ENCODE data around the gene PHF10. TPM values are rescaled to one million over a fixed set of nuclear protein-coding genes. Genes with fewer than 3 reads are reported as not detected.

The PHF10 gene
- total RNA-seq, 1 experiment from 2014 or later = 36.6 TPM

- DNase-seq = no peak
These were observed 2.7 kb upstream of the PHF10 start for GRCh38 chr6:169726963-169727362.

GRCh38 chr6:169726049-169726400 lies 1.7 kb upstream of the PHF10 start:
- no peaks in the 10 kb centered on the region for H3K27me3 ChIP-seq
- no peaks in the 10 kb centered on the region for H3K9me3 ChIP-seq
- H3K36me3 ChIP-seq = no peaks in the 10 kb centered on the region
- DNase-seq = no peak
- no peak overlapping the region for H3K4me3 ChIP-seq

More at GRCh38 chr6:169726963-169727362, 2.7 kb upstream of the PHF10 start:
- no peaks in the 10 kb centered on the region for H3K36me3 ChIP-seq
- H3K4me3 ChIP-seq = no peak overlapping the region
- H3K27me3 ChIP-seq = no peaks in the 10 kb centered on the region
- no peaks in the 10 kb centered on the region for H3K9me3 ChIP-seq

GRCh38 chr6:169725125-169726048 lies 1.1 kb upstream of the PHF10 start:
- Histone ChIP-seq H3K4me3 (peak overlapping the region; percentile 49), H3K9me3 (no peaks in the 10 kb centered on the region), H3K27me3 (no peaks in the 10 kb centered on the region), H3K36me3 (peaks cover 3% of the 10 kb centered on the region; the same call in 1 of the 2 replicates)
- DNase-seq = peak; percentile 38

- peak; percentile 32 for DNase-seq
- H3K36me3 ChIP-seq = peaks cover 7% of the 10 kb centered on the region; the same call in 1 of the 2 replicates
- no peaks in the 10 kb centered on the region for H3K9me3 ChIP-seq
- H3K27me3 ChIP-seq = no peaks in the 10 kb centered on the region
- H3K4me3 ChIP-seq = peak overlapping the region; percentile 28; the same call in 1 of the 2 replicates
These were observed 258 bp downstream of the PHF10 start for GRCh38 chr6:169723991-169724493.

- no peaks in the 10 kb centered on the region for H3K27me3 ChIP-seq
- DNase-seq = peak; percentile 63
- peaks cover 7% of the 10 kb centered on the region; the same call in 1 of the 2 replicates for H3K36me3 ChIP-seq
- H3K9me3 ChIP-seq = no peaks in the 10 kb centered on the region
- H3K4me3 ChIP-seq = peak overlapping the region; percentile 62
These were observed 945 bp downstream of the PHF10 start for GRCh38 chr6:169723200-169723909.

GRCh38 chr6:169722362-169723199 lies 1.7 kb downstream of the PHF10 start:
- Histone ChIP-seq H3K9me3 (no peaks in the 10 kb centered on the region), H3K4me3 (peak overlapping the region; percentile 62), H3K36me3 (peaks cover 8% of the 10 kb centered on the region), H3K27me3 (no peaks in the 10 kb centered on the region)
- DNase-seq = peak; percentile 50

- no peak for DNase-seq
- Histone ChIP-seq H3K4me3 (no peak overlapping the region), H3K9me3 (no peaks in the 10 kb centered on the region), H3K27me3 (no peaks in the 10 kb centered on the region), H3K36me3 (peaks cover 26% of the 10 kb centered on the region)
These were observed 4.0 kb downstream of the PHF10 start for GRCh38 chr6:169720207-169720855.

- Histone ChIP-seq H3K27me3 (no peaks in the 10 kb centered on the region), H3K4me3 (no peak overlapping the region), H3K36me3 (peaks cover 34% of the 10 kb centered on the region), H3K9me3 (no peaks in the 10 kb centered on the region)
- DNase-seq = no peak
These were observed 5.2 kb downstream of the PHF10 start for GRCh38 chr6:169719117-169719516.

- Histone ChIP-seq H3K4me3 (no peak overlapping the region), H3K9me3 (no peaks in the 10 kb centered on the region), H3K36me3 (peaks cover 43% of the 10 kb centered on the region), H3K27me3 (no peaks in the 10 kb centered on the region)
- DNase-seq = no peak
These were observed 9.7 kb downstream of the PHF10 start for GRCh38 chr6:169714595-169714994.

- H3K9me3 ChIP-seq = no peaks in the 10 kb centered on the region
- no peak for DNase-seq
- peaks cover 47% of the 10 kb centered on the region for H3K36me3 ChIP-seq
- no peak overlapping the region for H3K4me3 ChIP-seq
- H3K27me3 ChIP-seq = no peaks in the 10 kb centered on the region
These were observed 10.1 kb downstream of the PHF10 start for GRCh38 chr6:169714178-169714577.

- H3K4me3 ChIP-seq = no peak overlapping the region
- H3K9me3 ChIP-seq = no peaks in the 10 kb centered on the region
- no peaks in the 10 kb centered on the region for H3K27me3 ChIP-seq
- no peak for DNase-seq
- H3K36me3 ChIP-seq = peaks cover 43% of the 10 kb centered on the region
These were observed 14.3 kb downstream of the PHF10 start for GRCh38 chr6:169710009-169710408.

GRCh38 chr6:169709293-169709692 lies 15.0 kb downstream of the PHF10 start:
- DNase-seq = no peak
- H3K27me3 ChIP-seq = no peaks in the 10 kb centered on the region
- no peak overlapping the region for H3K4me3 ChIP-seq
- no peaks in the 10 kb centered on the region for H3K9me3 ChIP-seq
- peaks cover 42% of the 10 kb centered on the region for H3K36me3 ChIP-seq

- H3K4me3 ChIP-seq = no peak overlapping the region
- no peaks in the 10 kb centered on the region for H3K9me3 ChIP-seq
- no peaks in the 10 kb centered on the region for H3K27me3 ChIP-seq
- no peak for DNase-seq
- peaks cover 51% of the 10 kb centered on the region for H3K36me3 ChIP-seq
These were observed 16.5 kb downstream of the PHF10 start for GRCh38 chr6:169707772-169708171.

- Histone ChIP-seq H3K4me3 (peak overlapping the region; percentile 86), H3K27me3 (no peaks in the 10 kb centered on the region)
- DNase-seq = no peak
These were observed 21.5 kb downstream of the PHF10 start for GRCh38 chr6:169702840-169703246.

GRCh38 chr6:169701954-169702839 lies 22.1 kb downstream of the PHF10 start, which contains the start of the genes C6orf120 and WDR27:
C6orf120 (plus strand) TSS chr6:169702126; CDS start chr6:169702460, 334 bp downstream.
WDR27 (minus strand) TSS chr6:169702029; CDS start chr6:169689005, 13,024 bp downstream.
- Histone ChIP-seq H3K36me3 (peaks cover 44% of the 10 kb centered on the region), H3K9me3 (no peaks in the 10 kb centered on the region), H3K4me3 (peak within 1 kb of the TSS; percentile 86), H3K27me3 (no peaks in the 10 kb centered on the region)
- peak; percentile 99 for DNase-seq

More at GRCh38 chr6:169702840-169703246, 21.5 kb downstream of the PHF10 start:
- Histone ChIP-seq H3K36me3 (peaks cover 38% of the 10 kb centered on the region), H3K9me3 (no peaks in the 10 kb centered on the region)

All from MG63 (cell line).